HuH-7 (cell line): Measurements from ENCODE around the gene UTP15.

Experiments used
- DNase-seq: peaks from one replicate; pipeline ENCODE4 v3.0.0; 2011; ENCODE audit warnings: low spot score

The UTP15 gene

GRCh38 chr5:73623901-73624404 lies 58.4 kb downstream of the UTP15 start:
- no peak for DNase-seq

GRCh38 chr5:73624888-73625287 lies 59.3 kb downstream of the UTP15 start:
- no peak for DNase-seq

DNA sequence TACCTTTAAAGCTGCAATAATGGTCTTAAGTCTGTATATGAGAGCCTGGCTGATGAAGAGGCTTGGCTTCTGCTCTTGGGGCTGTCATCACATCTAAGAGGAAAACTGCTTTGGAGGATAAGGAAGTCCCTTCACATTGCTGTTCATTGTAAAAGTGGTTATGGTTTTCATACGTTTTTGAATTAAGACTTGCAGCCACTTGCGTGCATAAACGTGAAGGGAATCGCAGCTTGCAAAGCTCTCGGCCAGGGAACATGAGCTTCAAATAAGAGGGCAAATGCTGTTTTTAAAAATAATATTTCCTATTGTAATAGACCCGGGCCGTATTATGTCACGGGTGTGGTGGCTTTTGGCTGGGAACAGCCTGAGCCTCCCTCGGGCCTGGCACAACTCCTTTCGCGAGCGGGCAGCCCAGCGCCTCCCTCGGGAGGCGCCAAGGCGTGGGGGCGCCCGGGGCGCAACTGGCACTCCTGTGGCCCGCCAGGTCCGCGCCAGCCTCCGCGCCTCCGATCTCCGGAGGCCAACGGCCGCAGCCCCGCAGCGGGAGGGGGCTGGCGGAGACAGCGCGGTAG lies 59.9 kb downstream of the UTP15 start:
- no peak for DNase-seq

- DNase-seq = peak; percentile 59
These were observed 60.6 kb downstream of the UTP15 start, which contains the start of gene ARHGEF28 for GRCh38 chr5:73625944-73626811. TSS of gene ARHGEF28 (plus strand) at chr5:73626196. CDS start at chr5:73684852, 58,656 bp downstream.

GRCh38 chr5:73626814-73627313 lies 61.3 kb downstream of the UTP15 start:
- no peak for DNase-seq

GRCh38 chr5:73629456-73629855 lies 63.9 kb downstream of the UTP15 start:
- no peak for DNase-seq

GRCh38 chr5:73630765-73631164 lies 65.2 kb downstream of the UTP15 start:
- DNase-seq = no peak

DNA sequence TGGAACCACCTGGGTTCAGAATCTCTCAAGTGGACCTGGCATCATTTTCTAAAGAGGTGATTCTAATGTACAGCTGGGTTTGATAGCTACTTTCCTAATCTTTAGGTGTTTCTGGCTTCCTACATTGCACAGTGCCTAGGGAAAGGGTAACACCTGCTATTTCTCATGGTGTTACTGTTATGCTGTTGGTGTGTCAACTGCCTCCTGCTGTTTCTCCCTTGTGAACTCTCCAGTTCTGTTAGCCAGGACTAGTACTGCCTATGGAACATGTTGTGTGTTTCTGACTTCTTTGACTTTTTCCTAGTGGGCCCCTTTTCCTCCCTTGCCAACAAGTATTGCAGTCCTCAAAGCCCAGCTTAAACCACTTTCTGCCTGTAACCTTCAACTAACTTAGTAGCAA lies 66.0 kb downstream of the UTP15 start:
- DNase-seq = no peak
